ENCODE measurements around the gene MICU1. TPM values are rescaled to one million over a fixed set of nuclear protein-coding genes. Genes with fewer than 3 reads are reported as not detected.

The MICU1 gene
- total RNA-seq, 1 donor from 2014 or later = 57.9 TPM

Small RNAs within 50 kb of the gene (small RNA-seq; reads per million reads assigned to genes)
- gene AL513185.2 = not detected
- not detected for gene HMGN2P34
- not detected for gene RF00019
- not detected for gene RN7SL840P
- gene RNU6-805P = not detected

Other genes starting within 250 kb of the MICU1 start
- gene MCU, start 66.1 kb upstream of the MICU1 start, total RNA-seq = 95.0 TPM

All from skeletal muscle tissue (tissue), 2 donors.